Glomerular endothelial cell (primary cell): ENCODE measurements around the gene SMC1B. TPM values are rescaled to one million over a fixed set of nuclear protein-coding genes. Genes with fewer than 3 reads are reported as not detected.

Source experiments
- DNase-seq: peaks from one replicate; pipeline ENCODE4 v3.0.0-alpha.2; 2011; ENCODE audit warnings: low read depth, low spot score; ENCODE audit errors: extremely low read depth
- total RNA-seq: library from RNA; depleted of rRNA; stranded (reverse); fragments of >200 nt; gene quantifications from 2 replicates; pipeline ENCODE4 v1.2.3, GENCODE V29; 2015

Gene SMC1B
- total RNA-seq, 1 donor from 2014 or later = not detected

- no peak for DNase-seq
These were observed 90.4 kb downstream of the SMC1B start for GRCh38 chr22:45322873-45323525.

- no peak for DNase-seq
These were observed 91.6 kb downstream of the SMC1B start for GRCh38 chr22:45321827-45322226.

GRCh38 chr22:45320357-45320976 is 92.9 kb downstream of the SMC1B start:
- DNase-seq = no peak

- no peak for DNase-seq
These were observed 94.1 kb downstream of the SMC1B start for GRCh38 chr22:45319324-45319685.

GRCh38 chr22:45318558-45319323 is 94.7 kb downstream of the SMC1B start:
- DNase-seq = peak; percentile 63

GRCh38 chr22:45318168-45318557 is 95.2 kb downstream of the SMC1B start:
- DNase-seq = peak; percentile 95

- no peak for DNase-seq
These were observed 95.7 kb downstream of the SMC1B start for GRCh38 chr22:45317551-45318167.

GRCh38 chr22:45316796-45317526 is 96.4 kb downstream of the SMC1B start:
- DNase-seq = no peak

GRCh38 chr22:45314786-45315185 is 98.6 kb downstream of the SMC1B start:
- no peak for DNase-seq

- no peak for DNase-seq
These were observed 99.2 kb downstream of the SMC1B start for GRCh38 chr22:45314054-45314721.

- DNase-seq = no peak
These were observed 100.5 kb downstream of the SMC1B start for GRCh38 chr22:45312856-45313255.

- DNase-seq = no peak
These were observed 101.0 kb downstream of the SMC1B start for GRCh38 chr22:45312415-45312814.

- no peak for DNase-seq
These were observed 102.3 kb downstream of the SMC1B start for GRCh38 chr22:45310977-45311531.

GRCh38 chr22:45310331-45310976 is 102.9 kb downstream of the SMC1B start:
- DNase-seq = no peak

- DNase-seq = peak; percentile 20
These were observed 103.8 kb downstream of the SMC1B start, which contains the start of gene FAM118A for GRCh38 chr22:45309422-45310227. FAM118A (plus strand) TSS chr22:45309934; CDS start chr22:45322380, 12,446 bp downstream.

GRCh38 chr22:45308957-45309421 is 104.4 kb downstream of the SMC1B start:
- no peak for DNase-seq

- no peak for DNase-seq
These were observed 104.9 kb downstream of the SMC1B start for GRCh38 chr22:45308391-45308956.

- no peak for DNase-seq
These were observed 107.3 kb downstream of the SMC1B start for GRCh38 chr22:45306139-45306538.
